Neural cell (in vitro differentiated cells): ENCODE data around the gene ALDH4A1.

ENCODE experiments used
- CTCF ChIP-seq: fragments of 450-650 bp; IDR thresholded peaks from 2 replicates; pipeline ENCODE4 v1.5.1; 2014; ENCODE audit warnings: antibody characterized with exemption, mild to moderate bottlenecking, moderate library complexity; ENCODE audit not compliant: poor library complexity, severe bottlenecking
- EP300 ChIP-seq: fragments of 450-650 bp; conservative IDR thresholded peaks from 2 replicates; pipeline ENCODE4 v1.6.1; 2014; ENCODE audit warnings: antibody characterized with exemption, mild to moderate bottlenecking, moderate library complexity; ENCODE audit not compliant: poor library complexity, severe bottlenecking
- POLR2AphosphoS5 ChIP-seq: IDR thresholded peaks from 2 replicates; pipeline ENCODE4 v1.6.1; 2012
- SMC3 ChIP-seq: fragments of 450-650 bp; conservative IDR thresholded peaks from 2 replicates; pipeline ENCODE4 v1.6.1; 2014; ENCODE audit warnings: antibody characterized with exemption, mild to moderate bottlenecking, moderate library complexity; ENCODE audit not compliant: poor library complexity
- TAF1 ChIP-seq: IDR thresholded peaks from 2 replicates; pipeline ENCODE4 v1.6.1; 2012; ENCODE audit warnings: low read depth

- TF ChIP-seq POLR2AphosphoS5 (no peak), EP300 (no peak), CTCF (no peak), TAF1 (no peak), SMC3 (no peak)
These were observed 6.8 kb upstream of the ALDH4A1 start for GRCh38 chr1:18908911-18909771.
